EH (cell line): ENCODE data around the gene SNRPA.
A peak's percentile ranks its signal among the peaks of the same experiment; 100 is the strongest.
"Not testable (repeated sequence)": the region's sequence is repeated elsewhere in the genome, so short reads cannot be mapped to it uniquely, and the experiment has no call there.

Experiments
- DNase-seq: peaks from one replicate; pipeline ENCODE4 v3.0.0-alpha.2; 2015; ENCODE audit warnings: low read depth

The SNRPA gene

GRCh38 chr19:40777937-40778705 lies 27.1 kb downstream of the SNRPA start, which contains the start of gene RAB4B:
TSS of gene RAB4B (plus strand) at chr19:40778247. CDS start at chr19:40778376, 129 bp downstream.
- peak; percentile 100 for DNase-seq

DNA sequence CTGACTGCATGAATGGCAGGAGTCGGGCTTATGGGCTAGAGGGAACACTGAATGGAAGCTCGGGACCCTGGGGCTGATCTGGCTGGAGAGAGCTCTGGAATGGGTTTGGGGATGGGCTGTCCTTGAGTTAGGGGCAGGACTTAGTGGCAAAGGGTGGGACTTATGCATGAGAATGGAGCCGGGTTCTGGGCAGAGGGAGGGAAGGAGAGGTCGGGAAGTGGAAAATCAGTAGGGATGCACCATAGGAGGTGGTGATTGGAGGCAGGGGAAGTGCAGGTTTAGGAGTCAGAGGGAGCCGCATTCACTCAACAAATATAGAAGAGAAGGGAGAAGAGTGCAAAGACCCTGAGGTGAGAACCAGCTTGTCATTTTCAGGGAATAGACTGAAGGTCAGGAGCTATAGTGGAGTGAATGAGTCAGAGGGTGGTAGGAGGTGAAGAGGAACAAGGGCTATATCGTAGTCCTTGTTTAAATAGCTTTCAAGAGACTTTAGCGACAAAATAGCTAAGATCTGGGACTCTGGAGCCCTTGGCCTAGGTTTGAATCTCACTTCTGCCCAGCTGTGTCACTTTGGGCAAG lies 27.8 kb downstream of the SNRPA start:
- no peak for DNase-seq

GRCh38 chr19:40780582-40780981 lies 29.6 kb downstream of the SNRPA start:
- DNase-seq = no peak

DNA sequence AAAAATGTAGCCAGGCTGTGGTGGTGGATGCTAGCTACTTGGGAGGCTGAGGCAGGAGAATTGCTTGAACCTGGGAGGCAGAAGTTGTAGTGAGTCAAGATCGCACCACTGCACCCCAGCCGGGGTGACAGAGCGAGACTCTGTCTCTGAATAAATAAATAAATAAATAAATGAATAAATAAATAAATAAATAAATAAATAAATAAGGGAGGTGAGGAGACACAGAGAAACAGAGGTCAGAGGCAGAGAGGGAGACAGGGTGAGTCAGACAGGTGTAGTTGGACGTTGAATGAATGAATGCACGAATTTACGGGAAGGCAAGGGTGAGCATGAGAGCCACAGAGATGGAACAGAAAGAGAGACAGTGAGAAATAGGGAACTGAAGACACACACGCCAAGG lies 30.1 kb downstream of the SNRPA start:
- no peak for DNase-seq

DNA sequence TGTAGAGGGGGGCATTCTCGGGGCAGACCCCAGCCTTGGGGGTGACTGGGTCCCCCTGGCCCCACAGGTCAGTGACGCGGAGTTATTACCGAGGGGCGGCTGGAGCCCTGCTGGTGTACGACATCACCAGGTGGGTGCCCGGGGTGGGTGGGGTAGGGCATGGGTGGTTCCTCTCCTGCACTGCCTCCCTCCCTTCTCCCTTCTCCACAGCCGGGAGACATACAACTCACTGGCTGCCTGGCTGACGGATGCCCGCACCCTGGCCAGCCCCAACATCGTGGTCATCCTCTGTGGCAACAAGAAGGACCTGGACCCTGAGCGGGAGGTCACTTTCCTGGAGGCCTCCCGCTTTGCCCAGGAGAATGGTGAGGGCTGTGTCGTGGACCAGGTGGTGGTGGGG lies 32.7 kb downstream of the SNRPA start:
- no peak for DNase-seq

DNA sequence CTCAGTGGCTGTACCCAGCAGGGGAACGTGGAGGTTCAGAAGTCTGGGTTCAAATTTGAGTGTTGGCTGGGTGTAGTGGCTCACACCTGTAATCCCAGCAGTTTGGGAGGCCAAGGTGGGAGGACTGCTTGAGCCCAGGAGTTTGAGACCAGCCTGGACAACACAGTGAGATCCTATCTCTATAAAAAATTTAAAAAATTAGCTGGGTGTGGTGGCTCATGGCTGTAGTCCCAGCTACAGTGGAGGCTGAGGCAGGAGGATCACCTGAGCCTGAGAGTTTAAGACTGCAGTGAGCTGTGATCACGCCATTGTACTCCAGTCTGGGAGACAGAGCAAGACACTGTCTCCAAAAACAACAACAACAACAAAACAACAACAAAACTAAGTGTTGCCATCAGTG lies 33.1 kb downstream of the SNRPA start:
- DNase-seq = not testable (repeated sequence)

GRCh38 chr19:40785526-40785925 lies 34.5 kb downstream of the SNRPA start:
- no peak for DNase-seq

DNA sequence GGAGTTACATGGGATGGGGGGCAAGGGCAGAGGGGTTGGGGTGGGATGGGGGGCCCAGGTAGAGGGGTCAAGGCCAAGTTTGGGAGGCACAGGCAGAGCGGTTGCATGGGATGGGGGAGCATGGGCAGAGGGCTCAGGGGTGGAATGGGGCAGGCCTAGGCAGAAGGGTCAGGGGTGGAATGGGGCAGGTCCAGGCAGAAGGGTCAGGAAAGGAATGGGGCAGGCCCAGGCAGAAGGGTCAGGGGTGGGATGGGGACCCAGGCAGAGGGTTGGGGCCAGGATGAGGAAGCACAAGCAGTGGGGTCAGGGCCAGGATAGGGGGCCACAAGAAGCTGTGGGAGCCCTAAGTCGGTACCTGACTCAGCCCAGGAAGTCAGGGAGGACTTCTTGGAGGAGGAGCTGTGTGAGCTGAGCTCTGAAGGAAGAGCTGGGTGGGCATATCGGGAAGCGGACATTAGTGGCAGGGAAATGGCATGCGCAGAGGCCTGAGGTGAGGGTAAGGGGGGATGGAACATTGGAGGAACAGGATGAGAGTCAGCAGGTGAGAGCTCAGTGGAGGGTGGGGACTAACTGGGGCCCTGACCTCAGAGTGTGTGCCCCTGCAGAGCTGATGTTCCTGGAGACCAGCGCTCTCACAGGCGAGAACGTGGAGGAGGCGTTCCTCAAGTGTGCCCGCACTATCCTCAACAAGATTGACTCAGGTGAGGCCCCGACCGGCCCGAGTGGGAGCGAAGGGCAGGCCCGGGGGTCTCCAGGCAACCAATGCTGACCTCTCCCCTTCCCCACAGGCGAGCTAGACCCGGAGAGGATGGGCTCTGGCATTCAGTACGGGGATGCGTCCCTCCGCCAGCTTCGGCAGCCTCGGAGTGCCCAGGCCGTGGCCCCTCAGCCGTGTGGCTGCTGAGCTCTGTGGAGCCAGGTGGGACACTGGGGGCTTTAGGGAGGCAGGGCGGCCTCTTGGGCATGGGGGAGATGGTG lies 35.3 kb downstream of the SNRPA start:
- no peak for DNase-seq

- no peak for DNase-seq
Observed at GRCh38 chr19:40791349-40791748, 40.3 kb downstream of the SNRPA start.

DNA sequence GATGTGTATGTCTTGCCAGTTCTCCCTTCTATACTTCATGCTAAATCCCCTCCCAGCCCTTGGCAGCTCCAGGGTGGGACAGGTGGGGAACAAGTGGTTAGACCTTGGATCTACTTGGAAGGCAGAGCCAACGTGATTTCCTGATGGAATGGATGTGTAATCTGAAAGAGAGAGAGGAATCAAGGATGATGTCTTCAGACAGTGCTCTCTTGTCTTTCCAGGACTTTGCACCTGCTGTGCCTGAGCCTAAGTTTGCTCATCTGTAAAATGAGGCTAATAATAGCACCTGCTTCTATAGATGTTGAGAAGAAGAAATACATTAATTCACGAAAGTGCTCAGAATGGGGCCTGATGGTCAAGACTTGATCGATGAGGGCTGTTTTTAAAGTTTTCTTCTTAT lies 41.0 kb downstream of the SNRPA start:
- no peak for DNase-seq

GRCh38 chr19:40797166-40797962 lies 46.4 kb downstream of the SNRPA start:
- no peak for DNase-seq

- DNase-seq = peak; percentile 74
Observed at GRCh38 chr19:40797963-40798682, 47.1 kb downstream of the SNRPA start.

GRCh38 chr19:40798683-40799557 lies 47.9 kb downstream of the SNRPA start, which contains the start of gene EGLN2:
TSS of gene EGLN2 (plus strand) at chr19:40799191. CDS start at chr19:40800573, 1,382 bp downstream.
- DNase-seq = peak; percentile 99

DNA sequence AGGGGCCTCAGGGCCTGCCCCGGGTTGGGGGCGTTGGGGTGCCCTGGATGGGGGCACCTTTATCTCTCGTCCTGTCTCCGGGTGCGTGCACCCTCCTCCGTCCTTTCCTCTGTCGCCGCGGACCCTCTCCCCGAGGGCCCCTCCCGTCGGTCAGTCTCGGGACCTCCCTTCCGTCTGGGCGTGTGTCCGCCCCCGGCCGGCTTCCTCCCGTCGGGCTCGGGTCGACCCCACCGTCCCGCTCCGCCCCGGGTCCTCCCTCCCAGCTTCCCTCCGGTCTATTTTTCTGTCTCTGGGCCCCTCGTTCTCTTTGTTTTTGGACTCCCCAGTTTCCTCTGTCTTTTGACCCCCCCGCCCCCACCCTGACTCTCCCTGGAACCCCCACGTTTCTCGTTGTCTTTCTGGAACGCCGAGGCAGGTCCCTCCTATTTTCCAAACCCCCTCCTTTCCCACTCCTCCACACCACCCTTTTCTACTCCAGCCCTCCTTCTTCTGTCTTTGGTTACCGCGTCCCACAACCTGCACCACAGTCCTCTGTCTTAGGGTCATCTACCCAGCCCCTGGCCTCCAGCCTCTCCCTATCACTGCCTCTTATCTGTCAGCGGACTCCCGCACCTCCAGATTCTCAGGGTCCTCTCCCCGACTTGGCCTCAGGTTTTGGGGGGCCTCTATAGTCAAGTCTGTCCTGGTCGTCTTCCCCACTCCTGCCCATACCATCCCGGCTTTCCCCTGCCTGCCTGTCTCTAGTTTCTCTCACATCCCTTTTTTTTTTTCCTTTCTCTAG lies 48.7 kb downstream of the SNRPA start:
- DNase-seq = peak; percentile 50

- DNase-seq = no peak
Observed at GRCh38 chr19:40800339-40800996, 49.5 kb downstream of the SNRPA start.

GRCh38 chr19:40800997-40801377 lies 50.0 kb downstream of the SNRPA start:
- DNase-seq = no peak

DNA sequence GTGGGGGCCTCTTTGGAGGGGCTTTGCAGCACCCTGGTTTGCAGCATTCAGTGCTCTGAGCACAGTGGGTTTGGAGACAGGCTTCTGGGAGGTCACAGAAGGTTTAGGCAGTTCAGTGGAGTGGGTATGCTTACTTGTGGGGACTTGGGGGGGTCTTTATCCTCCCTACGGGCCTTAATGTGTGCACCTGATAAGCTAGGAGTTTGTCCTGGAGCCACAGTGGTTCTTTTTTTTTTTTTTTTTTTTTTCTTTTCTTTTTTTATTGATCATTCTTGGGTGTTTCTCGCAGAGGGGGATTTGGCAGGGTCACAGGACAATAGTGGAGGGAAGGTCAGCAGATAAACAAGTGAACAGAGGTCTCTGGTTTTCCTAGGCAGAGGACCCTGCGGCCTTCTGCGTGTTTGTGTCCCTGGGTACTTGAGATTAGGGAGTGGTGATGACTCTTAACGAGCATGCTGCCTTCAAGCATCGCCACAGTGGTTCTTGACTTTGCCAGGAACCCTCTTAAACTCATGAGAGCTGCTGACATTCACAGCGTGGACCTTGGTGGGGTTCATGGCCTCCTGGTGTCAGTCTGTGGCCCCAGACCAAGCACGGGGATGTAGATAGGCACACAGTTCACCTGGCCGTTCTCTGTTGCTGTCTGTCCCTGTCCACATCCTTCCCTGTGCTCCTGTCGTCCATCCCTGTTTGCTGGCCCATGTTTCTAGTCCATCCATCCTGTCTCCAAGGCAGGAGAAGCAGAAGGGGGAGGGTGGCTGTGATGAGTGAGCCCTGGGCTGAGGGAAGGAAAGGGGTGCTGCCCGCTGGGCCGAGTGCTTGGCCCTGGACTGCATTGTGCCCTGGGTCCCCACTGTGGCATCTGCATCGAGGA lies 50.7 kb downstream of the SNRPA start:
- no peak for DNase-seq
